ENCODE data around the gene TRIM27.
"Not testable (repeated sequence)": the region's sequence is repeated elsewhere in the genome, so short reads cannot be mapped to it uniquely, and the experiment has no call there.

Gene TRIM27

DNA sequence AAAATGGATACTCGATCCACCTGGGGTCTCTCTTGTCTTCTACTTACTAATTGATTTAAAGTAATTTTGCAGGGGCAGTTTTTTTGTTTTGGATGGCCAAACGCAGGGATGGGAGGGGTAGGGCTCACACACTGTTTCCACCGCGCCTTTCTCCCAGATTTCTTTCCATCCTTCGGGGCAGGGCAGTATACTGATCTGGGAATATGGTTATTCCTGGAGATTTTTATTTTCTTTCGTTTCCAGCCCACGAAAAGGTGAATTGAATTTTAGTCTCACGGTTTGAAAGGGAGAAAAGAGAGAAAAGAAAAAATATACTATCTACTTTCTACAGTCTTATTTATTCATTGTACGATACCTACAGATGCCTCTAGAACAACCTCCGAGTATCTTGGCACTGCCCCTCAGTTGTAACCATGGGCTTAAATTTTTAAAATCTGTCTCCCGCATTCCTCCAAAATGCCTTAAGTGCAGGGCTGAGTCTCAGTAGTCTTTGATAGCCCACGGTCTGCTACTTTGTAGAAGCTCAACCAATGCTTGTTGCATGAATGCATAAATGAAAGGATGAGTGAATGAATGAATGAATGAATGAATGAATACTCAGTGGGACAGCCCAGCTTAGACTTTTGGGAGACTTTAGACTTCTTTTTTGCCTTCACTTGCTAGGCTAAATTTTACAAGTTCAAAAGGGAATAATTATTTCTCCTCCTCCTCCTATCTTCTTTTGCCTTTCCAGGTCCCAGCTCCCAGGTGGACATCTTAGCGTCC is 18.1 kb upstream of the TRIM27 start:
- DNase-seq (ENCODE audit: low read depth), result peak; percentile 9

DNA sequence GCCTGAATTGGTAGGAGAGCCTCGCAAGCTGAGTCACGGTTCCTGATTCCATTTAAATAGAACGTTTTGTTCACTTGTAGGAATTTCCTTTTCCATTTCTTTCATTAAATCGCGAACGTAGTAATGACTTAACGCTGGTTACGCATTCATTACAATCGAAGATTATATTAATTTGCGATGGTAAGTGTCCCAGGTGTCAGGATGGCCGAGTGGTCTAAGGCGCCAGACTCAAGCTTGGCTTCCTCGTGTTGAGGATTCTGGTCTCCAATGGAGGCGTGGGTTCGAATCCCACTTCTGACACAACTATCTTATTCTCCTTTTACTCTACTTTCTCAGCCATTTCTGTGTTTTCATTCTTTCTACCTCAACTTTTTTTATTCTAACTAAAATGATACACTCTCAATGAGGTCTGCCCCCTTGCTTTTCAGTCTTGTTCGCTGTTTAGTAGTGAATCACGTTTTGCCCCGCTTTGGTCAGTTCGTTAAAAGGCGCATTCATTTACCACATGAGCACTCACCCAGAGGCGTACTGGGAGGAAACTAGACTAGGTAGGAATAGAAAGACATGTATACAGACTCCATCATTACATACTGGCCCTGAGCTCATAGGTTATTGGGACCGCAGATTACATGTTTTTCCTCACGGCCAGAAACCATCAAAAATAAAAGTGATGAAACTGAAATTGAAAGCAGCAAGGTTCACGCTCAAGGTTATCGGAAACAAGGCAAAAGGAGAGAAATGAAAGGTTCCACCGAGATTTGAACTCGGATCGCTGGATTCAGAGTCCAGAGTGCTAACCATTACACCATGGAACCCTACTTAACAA is 17.3 kb upstream of the TRIM27 start:
- peak; percentile 89 for DNase-seq (ENCODE audit: low read depth)

DNA sequence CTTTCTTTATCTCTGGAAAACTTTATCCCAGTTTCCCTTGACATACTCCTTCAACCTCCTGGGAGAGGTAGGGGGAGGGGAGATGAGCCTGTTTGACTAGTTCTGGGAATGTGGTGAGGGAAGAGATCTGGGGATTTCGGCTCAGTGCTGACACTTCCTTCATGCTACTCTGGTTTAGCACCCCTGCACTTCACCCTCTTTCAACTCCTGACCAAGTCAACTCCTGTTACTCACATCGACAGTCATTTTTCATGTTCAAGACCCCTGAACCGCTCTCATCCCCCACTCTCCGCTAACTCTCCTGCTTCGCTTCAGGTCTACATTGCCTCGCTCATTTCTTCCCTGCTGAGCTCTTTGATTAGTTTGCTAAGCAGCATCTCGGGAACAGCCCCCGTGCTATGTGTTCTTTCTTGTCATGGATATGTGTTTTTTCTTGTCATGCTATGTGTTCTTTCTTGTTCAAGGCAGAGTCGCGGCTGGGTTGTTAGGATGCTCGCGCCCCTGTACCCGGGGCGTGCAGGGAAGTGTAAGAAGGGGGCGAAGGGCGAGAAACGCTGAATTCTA is 16.6 kb upstream of the TRIM27 start:
- peak; percentile 60 for DNase-seq (ENCODE audit: low read depth)

DNA sequence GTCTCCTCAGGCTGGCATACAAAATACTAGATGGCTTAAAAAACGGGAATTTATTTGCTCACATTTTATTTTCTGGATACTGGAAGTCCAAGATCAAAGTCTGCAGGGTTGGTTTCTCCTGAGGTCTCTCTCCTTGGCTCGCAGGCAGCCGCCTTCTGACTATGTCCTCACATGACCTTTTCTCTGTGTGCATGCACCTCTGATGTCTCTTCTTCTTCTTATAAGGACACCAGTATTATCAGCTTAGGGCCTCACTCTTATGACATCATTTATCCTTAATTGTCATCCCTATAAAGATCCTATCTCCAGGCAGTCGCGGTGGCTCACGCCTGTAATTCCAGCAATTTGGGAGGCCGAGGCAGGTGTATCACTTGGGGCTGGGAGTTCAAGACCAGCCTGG is 9.3 kb upstream of the TRIM27 start:
- DNase-seq (ENCODE audit: low read depth), result no peak

DNA sequence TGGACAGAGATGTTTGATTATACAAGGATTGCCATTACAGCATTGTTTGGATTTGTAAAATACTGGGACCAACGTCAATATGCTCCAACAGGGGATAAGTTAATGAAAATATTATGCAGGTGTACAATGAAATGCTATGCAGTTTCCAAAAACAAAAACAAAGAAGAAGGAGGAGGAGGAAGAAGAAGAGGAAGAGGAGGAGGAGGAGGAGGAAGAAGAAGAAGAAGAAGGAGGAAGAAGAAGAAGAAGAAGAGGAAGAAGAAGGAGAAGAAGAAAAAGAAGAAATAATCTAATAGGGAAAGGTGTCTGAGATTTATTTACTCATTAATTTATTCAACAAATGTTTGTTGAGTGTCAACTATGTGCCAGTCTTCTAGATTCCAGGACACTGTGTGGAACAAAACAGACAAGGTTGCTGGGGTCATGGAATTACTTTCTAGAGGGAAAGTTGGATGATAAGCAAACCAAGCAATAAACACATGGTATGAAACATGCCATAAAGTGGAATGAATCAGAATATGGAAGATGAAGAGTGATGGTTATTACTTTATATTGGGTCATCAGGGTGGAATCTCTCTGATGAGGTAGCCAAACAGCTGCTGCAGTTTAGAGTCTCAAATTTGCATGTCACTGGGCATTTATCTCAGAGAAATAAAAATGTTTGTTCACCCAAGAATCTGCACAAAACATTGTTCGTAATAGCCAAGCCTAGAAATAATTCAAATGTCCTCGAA is 6.3 kb upstream of the TRIM27 start:
- no peak for DNase-seq (ENCODE audit: low read depth)

DNA sequence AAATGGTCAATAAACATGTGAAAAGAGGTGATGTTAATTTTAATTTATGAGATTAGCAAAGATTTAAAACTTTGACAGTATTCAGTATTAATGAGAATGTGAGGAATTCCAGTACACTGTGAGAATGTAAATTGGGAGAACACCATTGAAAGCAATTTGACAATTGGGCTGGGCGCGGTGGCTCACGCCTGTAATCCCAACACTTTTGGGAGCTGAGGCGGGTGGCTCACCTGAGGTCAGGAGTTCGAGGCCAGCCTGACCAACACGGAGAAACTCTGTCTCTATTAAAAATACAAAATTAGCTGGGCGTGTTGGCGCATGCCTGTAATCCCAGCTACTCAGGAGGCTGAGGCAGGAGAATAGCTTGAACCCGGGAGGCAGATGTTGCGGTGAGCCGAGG is 5.6 kb upstream of the TRIM27 start:
- not testable (repeated sequence) for DNase-seq (ENCODE audit: low read depth)

DNA sequence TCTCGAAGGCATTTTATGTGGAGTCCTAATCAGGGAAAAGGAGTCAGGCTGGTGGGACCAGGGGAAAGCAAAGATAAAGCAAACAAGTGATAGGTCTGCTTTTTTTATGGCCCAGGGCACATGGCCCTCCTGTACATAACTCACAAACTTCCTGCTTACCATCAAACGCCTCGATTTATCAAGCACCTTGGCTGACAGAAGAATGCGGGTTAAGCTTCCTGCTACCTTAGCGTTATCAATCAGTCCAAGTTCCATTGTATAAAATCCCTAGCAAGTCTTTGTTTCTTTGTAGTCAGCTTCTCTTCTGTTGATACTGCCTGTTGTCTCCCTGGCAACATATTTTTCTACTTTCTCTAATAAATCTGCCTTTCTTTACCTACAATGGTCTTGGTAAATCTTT is 4.1 kb upstream of the TRIM27 start:
- no peak for DNase-seq (ENCODE audit: low read depth)

DNA sequence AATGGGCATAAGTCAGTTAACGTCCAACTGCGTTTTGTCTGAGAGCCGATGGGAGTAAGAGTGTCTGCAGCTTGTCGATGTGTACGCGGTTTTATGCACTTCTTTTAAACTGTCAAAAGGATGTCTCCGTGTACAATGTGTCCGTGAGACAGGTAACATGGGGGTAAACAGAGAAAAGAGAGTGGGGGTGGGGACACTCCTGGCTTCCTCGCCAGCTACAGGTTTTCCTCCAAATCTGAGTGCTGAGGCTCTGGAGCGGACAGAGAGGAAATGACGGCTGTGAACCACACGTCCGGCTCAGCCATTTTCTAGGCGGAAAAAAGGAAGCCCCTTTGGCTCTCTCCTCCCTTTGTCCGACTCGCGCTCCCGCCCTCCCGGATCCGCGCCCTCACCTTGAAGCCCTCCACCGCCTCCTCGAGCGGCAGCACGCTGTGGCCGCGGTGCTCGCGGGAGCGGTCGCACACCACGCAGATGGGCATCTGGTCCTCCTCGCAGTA is 916 bp downstream of the TRIM27 start:
- DNase-seq (ENCODE audit: low read depth), result peak; percentile 62

DNA sequence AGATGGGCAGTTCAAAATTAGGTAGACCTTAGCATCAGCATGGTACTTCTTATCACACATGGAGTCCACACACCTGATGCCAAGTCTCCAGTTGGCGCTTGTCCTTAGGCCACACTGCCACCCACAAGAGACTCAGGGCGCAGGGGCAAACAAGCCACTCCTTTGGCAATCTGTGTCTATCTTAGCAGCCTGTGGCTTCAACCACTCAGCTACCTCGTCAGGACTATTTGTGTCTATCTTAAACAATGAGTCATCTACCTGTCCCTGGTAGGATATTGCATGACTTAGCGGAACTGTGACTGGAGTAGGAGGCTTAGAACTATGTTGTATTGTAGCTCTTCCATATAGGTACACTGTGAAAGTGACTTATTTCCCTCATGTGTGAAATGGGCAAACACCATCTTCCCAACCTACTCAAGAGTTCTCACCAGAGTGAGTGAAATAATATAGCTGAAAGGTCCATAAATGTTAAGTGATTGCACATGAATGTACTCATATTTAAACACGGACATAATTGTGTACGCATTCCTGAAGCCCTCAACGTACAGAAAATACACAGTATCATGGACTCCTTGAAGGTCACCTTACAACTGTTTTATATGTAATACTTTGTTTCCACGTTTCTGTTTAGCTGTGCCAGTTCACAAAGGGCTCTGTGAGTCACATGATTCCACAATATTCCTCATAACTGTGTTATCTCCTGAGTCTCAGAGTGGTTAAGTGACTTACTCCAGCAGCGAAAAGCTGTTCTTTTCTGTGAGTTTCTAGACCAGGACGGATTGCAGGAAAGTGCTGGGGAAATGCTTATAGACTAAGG is 1.6 kb downstream of the TRIM27 start:
- DNase-seq (ENCODE audit: low read depth), result peak; percentile 27

DNA sequence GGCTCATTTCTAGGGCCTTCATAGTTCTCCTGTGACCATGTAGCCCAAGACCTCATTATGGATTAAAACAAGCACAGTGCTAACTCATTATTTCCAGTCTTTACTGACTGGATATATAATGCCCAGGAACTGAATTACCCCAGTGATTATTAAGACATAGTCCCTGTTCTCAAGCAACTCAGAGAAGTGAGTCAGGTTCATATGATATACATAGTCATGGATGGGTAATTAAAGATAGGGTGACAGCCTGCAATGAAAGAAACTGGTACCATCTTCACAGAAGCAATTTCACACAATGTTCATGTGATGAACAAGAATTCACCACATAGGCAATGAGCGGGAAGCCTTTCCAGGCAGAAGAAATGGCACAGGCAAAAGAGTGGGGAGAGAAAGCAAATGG is 3.5 kb downstream of the TRIM27 start:
- DNase-seq (ENCODE audit: low read depth), result no peak

DNA sequence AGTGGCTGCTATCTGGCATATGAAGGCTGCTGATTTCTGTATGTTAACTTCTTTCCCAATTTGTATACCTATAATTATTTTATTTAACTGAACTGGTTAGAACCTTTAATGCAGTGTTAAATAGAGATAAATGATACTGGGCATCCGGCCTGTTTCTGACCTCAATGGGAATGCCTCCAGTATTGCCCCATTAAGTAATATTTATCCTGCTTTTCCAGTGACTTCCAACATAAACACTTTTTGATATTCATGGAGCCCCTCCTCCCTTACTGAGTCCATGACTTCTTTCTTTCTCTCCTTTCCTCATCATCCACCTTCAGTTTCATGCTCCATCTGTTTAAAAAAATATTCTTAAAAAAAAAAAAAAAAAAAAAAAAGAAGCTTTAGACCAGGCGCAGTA is 8.8 kb downstream of the TRIM27 start:
- DNase-seq (ENCODE audit: low read depth), result no peak

DNA sequence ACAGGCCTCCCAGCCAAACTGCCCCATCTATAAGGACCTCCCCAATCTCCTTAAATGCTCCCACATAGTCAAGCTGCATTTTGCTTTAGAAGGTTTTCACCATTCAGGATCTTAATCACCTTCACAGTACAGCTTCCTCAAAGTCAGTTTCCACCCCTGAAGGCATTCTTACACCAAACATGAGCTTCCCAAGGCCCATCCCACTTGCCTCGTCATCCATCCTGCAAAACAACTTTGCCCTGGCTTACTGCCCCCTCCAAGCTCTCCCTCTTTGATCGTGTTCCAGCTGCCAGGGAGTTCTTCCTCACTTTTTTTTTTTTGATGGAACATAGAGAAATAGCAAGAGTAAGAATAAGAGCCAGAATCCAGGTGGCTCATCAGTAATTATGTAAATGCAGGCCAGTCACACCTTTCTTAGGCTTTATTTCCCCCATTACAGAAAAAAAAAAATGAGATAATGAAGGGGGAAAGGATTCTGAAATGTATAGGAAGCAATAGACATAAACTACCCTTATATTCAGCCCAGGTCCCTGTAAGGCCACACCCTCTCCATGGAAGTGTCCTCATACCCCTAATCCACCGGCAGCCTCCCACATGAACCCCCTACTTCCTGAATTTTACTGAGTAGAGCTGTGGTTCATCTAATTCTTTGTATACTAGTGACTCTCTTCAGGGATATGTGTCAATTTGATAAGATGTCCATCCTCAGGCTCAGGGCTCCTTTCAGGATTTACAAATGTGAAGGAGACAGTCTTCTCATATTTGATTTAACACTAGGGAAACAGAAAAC is 12.7 kb downstream of the TRIM27 start:
- no peak for DNase-seq (ENCODE audit: low read depth)

DNA sequence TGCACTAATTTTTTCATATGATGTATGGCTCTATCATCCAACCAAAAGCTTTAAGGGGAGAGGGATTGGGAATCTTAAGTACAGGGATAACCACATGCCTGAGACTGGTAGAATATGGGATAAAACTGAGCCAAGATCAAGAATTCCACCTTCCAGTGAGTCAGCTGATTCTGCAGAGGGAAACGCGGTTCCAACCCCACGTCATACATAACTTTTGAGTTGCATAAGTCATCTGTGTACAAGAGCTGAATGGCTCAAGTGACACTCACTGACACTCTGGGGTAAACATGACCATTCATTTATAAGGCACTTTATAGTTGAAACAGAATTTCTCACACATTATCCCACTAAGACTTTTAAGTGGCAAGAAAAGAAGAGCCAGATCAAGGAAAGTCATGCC is 16.4 kb downstream of the TRIM27 start:
- DNase-seq (ENCODE audit: low read depth), result peak; percentile 86

DNA sequence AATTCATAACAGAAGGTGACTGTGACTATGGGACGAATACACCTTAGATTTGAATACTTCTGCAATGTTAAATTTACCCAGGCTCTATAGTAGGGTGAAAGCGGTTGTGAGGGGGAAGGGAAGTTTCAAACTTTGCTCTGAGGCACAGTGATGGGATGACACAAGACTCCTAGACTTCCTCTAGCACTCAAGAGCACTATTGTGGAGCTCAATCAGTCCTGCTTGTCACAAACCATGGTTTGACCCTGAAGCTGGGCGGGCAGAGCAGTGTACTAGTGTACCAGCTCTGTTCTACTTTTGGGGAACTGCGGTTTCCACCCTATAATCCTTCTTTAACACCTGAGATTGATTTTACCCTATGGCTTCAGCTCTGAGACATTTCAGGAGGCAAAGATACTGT is 17.1 kb downstream of the TRIM27 start:
- DNase-seq (ENCODE audit: low read depth), result no peak

DNA sequence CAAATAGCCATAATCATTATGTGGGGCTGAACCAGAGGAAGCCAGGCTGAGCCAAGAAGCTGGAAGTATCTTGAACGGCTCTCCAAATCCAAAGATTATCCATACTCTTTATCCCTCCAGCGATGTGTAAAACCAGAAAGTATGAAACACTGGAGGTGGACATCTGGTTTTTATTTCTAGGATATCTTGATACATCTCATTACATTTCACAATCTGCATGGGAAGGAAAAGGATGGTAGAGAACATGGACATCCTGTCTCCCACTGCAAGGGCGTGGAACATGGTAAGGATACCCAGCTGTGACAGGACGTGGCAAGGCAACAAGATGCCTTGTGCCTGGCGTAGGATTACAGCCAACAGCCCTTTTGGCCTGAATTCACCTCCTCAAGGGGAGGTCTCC is 20.1 kb downstream of the TRIM27 start:
- no peak for DNase-seq (ENCODE audit: low read depth)

DNA sequence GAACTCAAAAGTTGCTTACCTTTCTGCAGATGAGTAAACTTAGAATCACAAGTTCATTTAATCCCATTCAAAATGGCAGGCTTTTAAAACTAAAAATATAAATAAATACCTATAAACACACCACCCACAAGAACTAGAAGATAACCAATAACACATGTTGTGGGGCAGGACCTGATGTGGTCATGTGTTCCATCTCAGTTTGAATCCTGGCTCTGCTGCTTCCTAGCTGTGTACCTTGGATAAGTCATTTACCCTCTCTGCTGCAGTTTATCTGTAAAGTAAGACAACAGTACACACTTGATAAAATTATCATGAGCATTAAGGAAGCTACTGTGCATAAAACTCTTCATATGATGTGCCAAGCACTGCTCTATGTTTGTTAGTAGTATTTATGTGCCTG is 22.0 kb downstream of the TRIM27 start:
- DNase-seq (ENCODE audit: low read depth), result no peak

DNA sequence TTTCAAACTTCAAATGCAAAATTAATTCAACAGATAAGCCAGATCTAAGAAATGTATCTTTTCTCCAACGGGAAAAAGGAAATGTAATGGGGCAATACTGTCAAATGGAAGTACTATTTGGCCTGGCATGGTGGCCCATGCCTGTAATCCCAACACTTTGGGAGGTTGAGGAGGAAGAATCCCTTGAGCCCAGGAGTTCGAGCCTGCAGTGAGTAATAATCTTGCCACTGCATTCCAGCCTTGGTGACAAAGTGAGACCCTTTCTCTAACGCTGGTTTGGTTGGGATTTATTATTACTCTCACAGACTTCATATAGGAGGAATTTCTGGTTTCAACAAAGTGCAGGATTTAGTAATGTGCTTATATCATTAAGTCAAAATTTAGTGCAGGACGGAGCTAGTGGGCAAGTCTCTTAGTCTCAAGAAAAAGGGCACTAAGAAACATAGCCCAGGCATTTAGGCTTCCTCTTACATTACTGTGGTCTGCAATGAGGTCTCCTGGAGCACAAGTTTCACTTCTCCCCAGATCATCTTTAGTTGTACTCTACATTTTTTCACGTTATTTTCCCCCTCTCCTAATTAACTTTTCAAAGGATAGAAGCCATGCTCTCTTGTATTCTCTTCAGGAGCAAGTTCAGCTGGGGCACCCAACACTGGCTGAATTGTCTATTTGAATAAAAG is 23.1 kb downstream of the TRIM27 start:
- DNase-seq (ENCODE audit: low read depth), result no peak

DNA sequence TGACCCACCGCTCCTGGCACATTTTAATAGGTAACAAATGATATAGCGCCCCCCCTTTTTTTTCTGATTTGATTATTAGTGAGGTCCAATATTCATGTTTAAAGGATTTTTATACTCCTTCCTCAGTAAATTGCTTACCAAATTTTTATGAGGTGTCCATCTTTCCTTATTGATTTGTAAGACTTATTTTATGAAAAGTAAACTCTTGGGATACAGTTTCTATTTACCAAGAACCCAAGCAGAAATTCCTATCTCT is 25.1 kb downstream of the TRIM27 start:
- DNase-seq (ENCODE audit: low read depth), result no peak

DNA sequence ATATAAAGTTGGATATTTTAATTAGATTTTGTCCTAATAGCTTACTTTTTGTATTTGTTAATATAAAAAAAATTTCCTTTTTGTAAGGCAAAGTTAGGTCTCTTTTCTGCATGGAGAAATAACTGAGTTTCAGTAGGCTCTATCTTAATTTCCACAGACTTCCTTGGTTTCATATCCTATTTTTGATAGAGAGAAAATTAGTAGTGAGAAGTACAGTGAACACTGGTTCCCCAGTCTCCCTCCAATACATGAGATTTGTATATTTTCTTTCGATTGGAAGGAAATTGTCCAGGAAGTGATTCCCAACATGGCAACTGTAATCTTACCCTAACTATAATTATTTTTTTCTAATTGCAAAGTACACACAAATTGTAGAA is 26.4 kb downstream of the TRIM27 start:
- no peak for DNase-seq (ENCODE audit: low read depth)

Measured in EH (cell line).